Fibroblast of skin of scalp (primary cell): ENCODE results near the gene CCDC90B.

Experiments used
- DNase-seq: peaks from one replicate; pipeline ENCODE4 v3.0.0-alpha.2; 2013

The CCDC90B gene

DNA sequence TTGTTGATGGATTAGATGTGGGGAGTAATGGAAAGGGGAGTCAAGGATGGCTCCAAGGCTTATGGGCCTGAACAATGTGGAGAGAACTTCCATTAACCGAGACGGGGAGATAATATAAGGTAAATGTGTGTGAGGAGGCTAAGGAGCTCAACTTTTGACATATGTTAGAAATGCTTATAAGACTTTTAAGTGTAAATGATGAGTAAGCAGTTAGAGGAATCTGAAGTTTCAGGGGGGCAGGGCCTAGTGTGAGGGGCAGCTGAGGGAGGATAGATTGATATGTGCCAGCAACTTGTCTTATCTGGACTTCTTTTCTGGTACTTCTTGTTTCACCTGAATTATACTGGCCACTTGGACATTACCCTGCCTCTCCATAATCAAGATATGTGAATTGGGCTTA lies 62.7 kb downstream of the CCDC90B start:
- no peak for DNase-seq

DNA sequence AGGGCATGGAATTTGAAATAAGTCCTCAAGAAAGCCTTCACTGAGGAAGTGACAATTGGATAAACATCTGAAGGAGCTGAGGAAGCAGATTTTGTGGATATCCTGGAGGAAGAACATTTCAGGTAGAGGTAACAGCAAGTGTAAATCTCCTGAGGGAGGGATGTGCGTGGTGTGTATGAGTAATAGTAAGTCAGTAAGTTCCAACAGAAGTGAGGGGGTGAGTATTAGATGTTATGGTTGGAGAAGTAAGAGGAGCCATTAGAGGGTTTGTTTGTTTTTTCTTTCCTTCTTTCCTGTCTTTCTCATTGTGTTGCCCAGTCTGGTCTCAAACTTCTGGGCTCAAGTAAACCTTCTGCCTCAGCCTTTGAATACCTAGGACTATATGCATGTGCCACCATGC lies 63.7 kb downstream of the CCDC90B start:
- no peak for DNase-seq

- DNase-seq, result no peak
Observed at GRCh38 chr11:83221694-83222093, 64.5 kb downstream of the CCDC90B start.

GRCh38 chr11:83220260-83220659 lies 65.9 kb downstream of the CCDC90B start:
- DNase-seq, result no peak

GRCh38 chr11:83219095-83219494 lies 67.1 kb downstream of the CCDC90B start:
- no peak for DNase-seq
